ENCODE measurements around the gene RRM2. TPM values are rescaled to one million over a fixed set of nuclear protein-coding genes. Genes with fewer than 3 reads are reported as not detected.

RRM2 gene
- total RNA-seq, 1 experiment from 2014 or later = 22.6 TPM

- Histone ChIP-seq H3K9ac (ENCODE audit: low read length) (no peak overlapping the region), H3K9me2 (replicated peaks; ENCODE audit: insufficient read depth, low read length) (no peaks in the 10 kb centered on the region), H3K79me2 (ENCODE audit: low read length) (peaks cover 16% of the 10 kb centered on the region), H3K4me1 (ENCODE audit: low read length) (peaks cover 41% of the 10 kb centered on the region), H3K27me3 (ENCODE audit: low read length) (no peaks in the 10 kb centered on the region), H3K9me3 (ENCODE audit: low read length) (no peaks in the 10 kb centered on the region), H3K4me3 (ENCODE audit: low read length) (no peak overlapping the region), H4K20me1 (ENCODE audit: insufficient read depth, low read depth, low read length) (peaks cover 19% of the 10 kb centered on the region), H3K27ac (ENCODE audit: low read length) (no peak overlapping the region), H3K4me2 (ENCODE audit: low read depth, low read length, poor library complexity, severe bottlenecking) (no peak overlapping the region), H3K36me3 (ENCODE audit: insufficient read depth, low read length) (peaks cover 69% of the 10 kb centered on the region), H2AFZ (ENCODE audit: low read length) (no peak overlapping the region)
- no peak for DNase-seq
Measured at GRCh38 chr2:10128420-10128819, 5.9 kb downstream of the RRM2 start.

GRCh38 chr2:10129490-10129889 lies 7.0 kb downstream of the RRM2 start:
- Histone ChIP-seq H3K4me2 (ENCODE audit: low read depth, low read length, poor library complexity, severe bottlenecking) (no peak overlapping the region), H3K4me1 (ENCODE audit: low read length) (peaks cover 30% of the 10 kb centered on the region), H4K20me1 (ENCODE audit: insufficient read depth, low read depth, low read length) (peaks cover 14% of the 10 kb centered on the region), H3K9me3 (ENCODE audit: low read length) (no peaks in the 10 kb centered on the region), H2AFZ (ENCODE audit: low read length) (no peak overlapping the region), H3K27me3 (ENCODE audit: low read length) (no peaks in the 10 kb centered on the region), H3K79me2 (ENCODE audit: low read length) (peaks cover 8% of the 10 kb centered on the region), H3K36me3 (ENCODE audit: insufficient read depth, low read length) (peaks cover 61% of the 10 kb centered on the region), H3K9ac (ENCODE audit: low read length) (no peak overlapping the region), H3K4me3 (ENCODE audit: low read length) (no peak overlapping the region), H3K27ac (ENCODE audit: low read length) (no peak overlapping the region), H3K9me2 (replicated peaks; ENCODE audit: insufficient read depth, low read length) (no peaks in the 10 kb centered on the region)
- no peak for DNase-seq

- H3K9me2 ChIP-seq (replicated peaks; ENCODE audit: insufficient read depth, low read length) = no peaks in the 10 kb centered on the region
- H3K4me2 ChIP-seq (ENCODE audit: low read depth, low read length, poor library complexity, severe bottlenecking) = no peak overlapping the region
- H3K4me3 ChIP-seq (ENCODE audit: low read length) = no peak overlapping the region
- no peaks in the 10 kb centered on the region for H3K9me3 ChIP-seq (ENCODE audit: low read length)
- peaks cover 38% of the 10 kb centered on the region for H3K36me3 ChIP-seq (ENCODE audit: insufficient read depth, low read length)
- DNase-seq = peak; percentile 44
- H3K79me2 ChIP-seq (ENCODE audit: low read length) = no peaks in the 10 kb centered on the region
- H3K4me1 ChIP-seq (ENCODE audit: low read length) = peaks cover 8% of the 10 kb centered on the region; the same call in 1 of the 2 replicates
- H4K20me1 ChIP-seq (ENCODE audit: insufficient read depth, low read depth, low read length) = 0 out of 2 replicates have a peak, but pooled peaks cover 7% of the 10 kb centered on the region
- H2AFZ ChIP-seq (ENCODE audit: low read length) = no peak overlapping the region
- no peak overlapping the region for H3K9ac ChIP-seq (ENCODE audit: low read length)
- no peak overlapping the region for H3K27ac ChIP-seq (ENCODE audit: low read length)
- no peaks in the 10 kb centered on the region for H3K27me3 ChIP-seq (ENCODE audit: low read length)
Measured at GRCh38 chr2:10132043-10132575, 9.6 kb downstream of the RRM2 start.

GRCh38 chr2:10132596-10132995 lies 10.1 kb downstream of the RRM2 start:
- peaks cover 8% of the 10 kb centered on the region; the same call in 1 of the 2 replicates for H3K4me1 ChIP-seq (ENCODE audit: low read length)
- H3K9me3 ChIP-seq (ENCODE audit: low read length) = no peaks in the 10 kb centered on the region
- H3K27me3 ChIP-seq (ENCODE audit: low read length) = no peaks in the 10 kb centered on the region
- no peak overlapping the region for H3K27ac ChIP-seq (ENCODE audit: low read length)
- peaks cover 34% of the 10 kb centered on the region for H3K36me3 ChIP-seq (ENCODE audit: insufficient read depth, low read length)
- peak; percentile 56 for DNase-seq
- no peak overlapping the region for H3K4me3 ChIP-seq (ENCODE audit: low read length)
- no peak overlapping the region for H3K9ac ChIP-seq (ENCODE audit: low read length)
- 0 out of 2 replicates have a peak, but pooled peaks cover 7% of the 10 kb centered on the region for H4K20me1 ChIP-seq (ENCODE audit: insufficient read depth, low read depth, low read length)
- H2AFZ ChIP-seq (ENCODE audit: low read length) = no peak overlapping the region
- no peaks in the 10 kb centered on the region for H3K9me2 ChIP-seq (replicated peaks; ENCODE audit: insufficient read depth, low read length)
- H3K79me2 ChIP-seq (ENCODE audit: low read length) = no peaks in the 10 kb centered on the region
- H3K4me2 ChIP-seq (ENCODE audit: low read depth, low read length, poor library complexity, severe bottlenecking) = no peak overlapping the region

GRCh38 chr2:10132996-10133647 lies 10.6 kb downstream of the RRM2 start:
- Histone ChIP-seq H3K9ac (ENCODE audit: low read length) (no peak overlapping the region), H4K20me1 (ENCODE audit: insufficient read depth, low read depth, low read length) (0 out of 2 replicates have a peak, but pooled peaks cover 6% of the 10 kb centered on the region), H3K79me2 (ENCODE audit: low read length) (no peaks in the 10 kb centered on the region), H3K27ac (ENCODE audit: low read length) (no peak overlapping the region), H3K9me3 (ENCODE audit: low read length) (no peaks in the 10 kb centered on the region), H3K27me3 (ENCODE audit: low read length) (no peaks in the 10 kb centered on the region), H2AFZ (ENCODE audit: low read length) (no peak overlapping the region), H3K9me2 (replicated peaks; ENCODE audit: insufficient read depth, low read length) (no peaks in the 10 kb centered on the region), H3K4me2 (ENCODE audit: low read depth, low read length, poor library complexity, severe bottlenecking) (no peak overlapping the region), H3K36me3 (ENCODE audit: insufficient read depth, low read length) (peaks cover 30% of the 10 kb centered on the region), H3K4me1 (ENCODE audit: low read length) (peaks cover 8% of the 10 kb centered on the region; the same call in 1 of the 2 replicates), H3K4me3 (ENCODE audit: low read length) (no peak overlapping the region)
- peak; percentile 61 for DNase-seq

GRCh38 chr2:10135296-10136089 lies 13.0 kb downstream of the RRM2 start:
- Histone ChIP-seq H3K9me3 (ENCODE audit: low read length) (no peaks in the 10 kb centered on the region), H3K27ac (ENCODE audit: low read length) (no peak overlapping the region), H2AFZ (ENCODE audit: low read length) (no peak overlapping the region), H3K27me3 (ENCODE audit: low read length) (no peaks in the 10 kb centered on the region), H3K9ac (ENCODE audit: low read length) (no peak overlapping the region), H3K36me3 (ENCODE audit: insufficient read depth, low read length) (peaks cover 8% of the 10 kb centered on the region; the same call in 1 of the 2 replicates), H3K4me1 (ENCODE audit: low read length) (no peaks in the 10 kb centered on the region), H3K79me2 (ENCODE audit: low read length) (no peaks in the 10 kb centered on the region), H4K20me1 (ENCODE audit: insufficient read depth, low read depth, low read length) (no peaks in the 10 kb centered on the region), H3K9me2 (replicated peaks; ENCODE audit: insufficient read depth, low read length) (no peaks in the 10 kb centered on the region), H3K4me3 (ENCODE audit: low read length) (no peak overlapping the region), H3K4me2 (ENCODE audit: low read depth, low read length, poor library complexity, severe bottlenecking) (no peak overlapping the region)
- DNase-seq = peak; percentile 78

- H3K36me3 ChIP-seq (ENCODE audit: insufficient read depth, low read length) = peaks cover 4% of the 10 kb centered on the region; the same call in 1 of the 2 replicates
- no peaks in the 10 kb centered on the region for H3K9me2 ChIP-seq (replicated peaks; ENCODE audit: insufficient read depth, low read length)
- H3K9me3 ChIP-seq (ENCODE audit: low read length) = no peaks in the 10 kb centered on the region
- H3K9ac ChIP-seq (ENCODE audit: low read length) = no peak overlapping the region
- no peaks in the 10 kb centered on the region for H3K27me3 ChIP-seq (ENCODE audit: low read length)
- H3K79me2 ChIP-seq (ENCODE audit: low read length) = no peaks in the 10 kb centered on the region
- DNase-seq = peak; percentile 66
- no peaks in the 10 kb centered on the region for H3K4me1 ChIP-seq (ENCODE audit: low read length)
- no peak overlapping the region for H2AFZ ChIP-seq (ENCODE audit: low read length)
- H4K20me1 ChIP-seq (ENCODE audit: insufficient read depth, low read depth, low read length) = no peaks in the 10 kb centered on the region
- no peak overlapping the region for H3K27ac ChIP-seq (ENCODE audit: low read length)
- H3K4me3 ChIP-seq (ENCODE audit: low read length) = no peak overlapping the region
- no peak overlapping the region for H3K4me2 ChIP-seq (ENCODE audit: low read depth, low read length, poor library complexity, severe bottlenecking)
Measured at GRCh38 chr2:10136101-10136934, 13.8 kb downstream of the RRM2 start.
